Measurements from ENCODE around the gene TXNDC12.

Gene TXNDC12

DNA sequence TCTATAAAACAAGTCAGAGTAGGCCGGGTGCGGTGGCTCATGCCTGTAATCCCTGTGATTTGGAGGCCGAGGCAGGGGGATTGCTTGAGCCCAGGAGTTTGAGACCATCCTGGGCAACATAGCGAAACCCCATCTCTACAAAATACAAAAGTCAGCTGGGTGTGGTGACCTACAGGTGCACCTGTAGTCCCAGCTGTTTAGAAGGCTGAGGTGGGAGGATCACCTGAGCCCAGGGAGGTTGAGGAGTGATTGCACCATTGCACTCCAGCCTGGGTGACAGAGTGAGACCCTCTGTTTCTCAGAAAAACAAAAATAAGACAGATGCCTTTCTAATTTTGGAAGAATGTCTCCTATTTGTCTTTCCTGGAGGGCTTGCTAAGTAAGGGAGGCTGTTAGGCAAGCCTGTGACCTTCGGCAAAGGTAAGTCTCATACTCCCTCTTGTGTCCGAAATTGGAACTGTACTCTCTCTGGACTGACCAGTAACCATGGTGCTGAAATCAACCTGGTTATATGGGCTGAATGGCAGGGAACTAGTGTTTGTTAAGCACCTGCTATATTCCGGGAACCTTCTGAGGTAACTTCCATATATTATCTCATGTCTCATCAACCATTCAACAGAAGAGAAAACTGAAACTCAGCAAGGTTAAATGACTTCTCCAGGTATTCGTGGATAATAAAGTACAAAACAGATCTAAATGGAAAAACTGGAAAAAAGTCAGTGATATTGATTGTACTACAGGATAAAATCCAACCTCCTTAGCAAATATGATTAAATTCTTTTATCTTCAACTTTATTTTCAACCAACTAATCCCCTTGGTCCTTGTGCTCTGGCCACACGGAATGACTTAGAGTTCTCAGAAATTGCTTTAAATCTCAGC is 52.7 kb downstream of the TXNDC12 start:
- Mint-ChIP-seq H3K27ac (no peak overlapping the region), H3K4me1 (no peaks in the 10 kb centered on the region), H3K36me3 (no peaks in the 10 kb centered on the region), H3K4me3 (no peak overlapping the region), H3K27me3 (peaks cover 18% of the 10 kb centered on the region), H3K9me3 (no peaks in the 10 kb centered on the region)
- peak; percentile 96 for ATAC-seq (ENCODE audit: low read depth)
- peak; percentile 69 to 84 for DNase-seq (ENCODE audit: low spot score in 2 of 2)

DNA sequence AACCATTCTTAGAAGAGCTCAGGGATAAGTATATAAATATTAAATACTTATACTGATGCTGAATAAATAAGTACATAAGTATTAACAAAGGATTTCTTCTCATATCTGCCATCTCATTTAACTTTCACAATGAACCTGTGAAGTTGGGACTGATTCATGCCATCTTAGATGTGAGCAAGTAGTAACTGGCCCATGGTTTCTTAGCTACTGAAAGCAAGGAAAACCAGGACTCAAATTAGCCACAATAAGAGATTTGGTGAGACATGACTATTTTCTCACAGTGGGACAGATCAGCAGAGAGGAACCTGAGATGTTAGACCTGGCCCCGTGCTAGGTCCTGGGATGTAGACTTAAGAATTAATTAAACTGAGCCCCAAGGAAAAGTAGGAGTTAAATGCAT is 56.3 kb downstream of the TXNDC12 start:
- no peak overlapping the region for H3K4me3 Mint-ChIP-seq
- peaks cover 15% of the 10 kb centered on the region for H3K27me3 Mint-ChIP-seq
- ATAC-seq (ENCODE audit: low read depth) (no peak), DNase-seq (ENCODE audit: low spot score in 2 of 2) (no peak)
- no peaks in the 10 kb centered on the region for H3K9me3 Mint-ChIP-seq
- H3K27ac Mint-ChIP-seq, result no peak overlapping the region
- no peaks in the 10 kb centered on the region for H3K36me3 Mint-ChIP-seq
- no peaks in the 10 kb centered on the region for H3K4me1 Mint-ChIP-seq

DNA sequence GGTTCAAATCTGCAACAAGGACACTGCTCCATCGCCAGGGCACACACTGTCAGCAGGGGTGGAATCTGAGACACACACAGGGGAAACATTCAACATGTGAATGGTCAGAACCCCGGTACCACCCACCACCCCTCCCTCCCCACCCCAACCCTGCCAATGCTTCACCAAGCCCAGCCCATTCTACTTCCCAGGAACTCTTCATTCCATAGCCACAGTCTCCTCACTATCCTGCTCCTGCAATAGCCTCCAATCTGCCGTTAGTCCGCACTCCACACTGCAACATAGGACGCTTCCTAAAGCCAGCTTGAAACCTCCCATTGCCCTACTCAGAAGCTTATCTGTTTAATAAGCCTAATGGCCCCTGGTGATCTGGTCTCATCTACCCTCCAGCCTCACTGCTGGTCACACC is 57.0 kb downstream of the TXNDC12 start:
- no peaks in the 10 kb centered on the region for H3K36me3 Mint-ChIP-seq
- ATAC-seq (ENCODE audit: low read depth) (no peak), DNase-seq (ENCODE audit: low spot score in 2 of 2) (no peak)
- no peaks in the 10 kb centered on the region for H3K4me1 Mint-ChIP-seq
- no peaks in the 10 kb centered on the region for H3K9me3 Mint-ChIP-seq
- H3K4me3 Mint-ChIP-seq, result no peak overlapping the region
- no peak overlapping the region for H3K27ac Mint-ChIP-seq
- peaks cover 20% of the 10 kb centered on the region for H3K27me3 Mint-ChIP-seq

DNA sequence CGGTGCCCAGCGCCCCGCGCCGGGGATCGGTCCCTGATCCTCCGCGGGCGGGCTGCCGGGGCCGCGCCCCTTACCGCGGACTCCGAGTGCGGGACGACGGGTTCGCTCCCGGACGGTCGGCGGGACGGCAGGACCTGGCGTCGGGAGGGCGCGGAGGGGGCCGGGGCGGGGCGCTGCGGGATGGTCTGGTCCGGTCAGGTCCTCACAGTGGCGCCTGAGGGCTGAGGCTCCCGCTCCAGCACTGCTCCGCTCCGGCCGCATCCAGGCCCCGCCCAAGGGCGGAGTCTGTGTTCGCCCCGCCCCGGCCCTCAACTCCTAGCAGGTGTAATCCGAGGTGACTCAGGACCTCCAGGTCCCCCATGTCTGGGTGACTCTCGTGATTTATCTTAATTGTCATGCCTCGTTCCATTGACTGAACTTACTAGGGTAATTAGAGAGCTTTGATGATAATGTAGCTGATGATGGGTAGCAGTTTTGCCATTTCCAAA is 64.5 kb downstream of the TXNDC12 start, which contains the start of gene RAB3B:
RAB3B (minus strand) TSS at position 223 of the 488 bp plus-strand sequence. CDS start 13,583 bp downstream, outside the sequence.
- Mint-ChIP-seq H3K27ac (peak within 1 kb of the TSS; percentile 46), H3K4me3 (peak within 1 kb of the TSS; percentile 77), H3K4me1 (peaks cover 17% of the 10 kb centered on the region), H3K9me3 (no peaks in the 10 kb centered on the region), H3K36me3 (no peaks in the 10 kb centered on the region), H3K27me3 (peaks cover 33% of the 10 kb centered on the region)
- ATAC-seq (ENCODE audit: low read depth) (peak; percentile 88), DNase-seq (ENCODE audit: low spot score in 2 of 2) (peak; percentile 52 to 66)

DNA sequence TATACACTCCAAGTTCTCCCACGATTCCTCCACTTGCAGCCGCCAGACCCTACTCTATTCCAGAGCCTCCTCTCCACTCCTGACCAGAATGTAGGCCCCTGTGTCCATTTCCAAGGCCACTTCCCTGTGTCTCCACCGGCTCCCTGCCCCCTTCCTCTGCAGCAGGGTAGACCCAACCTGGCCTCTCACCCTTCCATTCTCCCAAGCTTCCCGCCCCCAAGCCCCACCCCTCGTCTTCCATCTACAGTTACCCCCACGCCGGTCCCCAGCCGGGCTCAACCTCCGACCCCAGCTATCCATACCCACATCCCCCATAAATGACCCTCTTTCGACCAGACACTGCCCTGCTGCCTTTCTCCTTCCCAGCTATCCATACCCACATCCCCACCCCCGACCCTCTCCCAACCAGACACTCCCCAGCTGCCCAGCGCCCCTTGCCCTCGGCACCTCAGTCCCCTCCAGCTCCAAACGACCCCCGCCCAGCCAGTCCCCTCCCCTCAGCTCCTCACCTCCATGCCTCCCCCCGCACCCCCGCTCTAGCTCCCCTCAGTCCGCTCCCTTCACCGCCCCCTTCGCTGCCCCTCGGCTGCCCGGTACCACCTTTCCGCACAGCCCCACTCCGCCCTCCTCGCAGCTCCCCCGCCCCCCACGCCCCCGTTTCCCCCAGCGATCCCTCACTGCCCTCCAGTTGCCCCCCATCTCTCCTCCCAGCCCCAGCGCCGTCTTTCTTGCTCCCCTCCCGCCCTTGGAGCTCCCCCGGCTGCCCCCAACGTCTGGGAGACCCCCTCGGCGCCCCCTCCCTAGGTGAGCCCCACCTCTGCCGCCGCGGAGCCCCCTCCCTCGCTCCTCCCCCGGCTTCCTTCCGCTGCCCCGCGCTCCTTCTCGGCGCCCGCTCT is 65.2 kb downstream of the TXNDC12 start:
- Mint-ChIP-seq H3K4me1 (peaks cover 18% of the 10 kb centered on the region), H3K9me3 (no peaks in the 10 kb centered on the region), H3K27ac (no peak overlapping the region), H3K36me3 (no peaks in the 10 kb centered on the region), H3K4me3 (peak overlapping the region; percentile 77), H3K27me3 (peaks cover 33% of the 10 kb centered on the region)
- DNase-seq (ENCODE audit: low spot score in 2 of 2) (no peak), ATAC-seq (ENCODE audit: low read depth) (no peak)

DNA sequence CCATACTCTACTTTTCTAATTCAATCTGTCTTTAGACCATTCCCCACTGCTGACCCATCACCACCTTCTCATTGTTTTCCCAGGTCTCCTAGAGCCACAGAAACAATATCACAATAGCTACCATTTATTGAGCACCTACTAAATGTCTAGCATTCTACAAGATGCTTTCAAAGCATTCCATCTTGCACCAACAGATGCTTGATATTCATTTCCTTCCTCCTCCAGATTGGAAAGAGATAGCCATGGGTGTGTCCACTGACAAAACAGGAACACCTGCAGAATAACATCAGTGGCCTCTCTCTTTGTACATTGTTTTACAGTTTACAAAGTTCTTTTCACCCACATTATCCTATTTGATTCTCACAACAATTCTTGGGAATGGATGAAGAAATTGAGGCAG is 66.7 kb downstream of the TXNDC12 start:
- Mint-ChIP-seq H3K4me3 (no peak overlapping the region), H3K27ac (no peak overlapping the region), H3K4me1 (peaks cover 18% of the 10 kb centered on the region), H3K27me3 (peaks cover 25% of the 10 kb centered on the region), H3K9me3 (no peaks in the 10 kb centered on the region), H3K36me3 (no peaks in the 10 kb centered on the region)
- DNase-seq (ENCODE audit: low spot score in 2 of 2), result no peak
- ATAC-seq (ENCODE audit: low read depth), result no peak

DNA sequence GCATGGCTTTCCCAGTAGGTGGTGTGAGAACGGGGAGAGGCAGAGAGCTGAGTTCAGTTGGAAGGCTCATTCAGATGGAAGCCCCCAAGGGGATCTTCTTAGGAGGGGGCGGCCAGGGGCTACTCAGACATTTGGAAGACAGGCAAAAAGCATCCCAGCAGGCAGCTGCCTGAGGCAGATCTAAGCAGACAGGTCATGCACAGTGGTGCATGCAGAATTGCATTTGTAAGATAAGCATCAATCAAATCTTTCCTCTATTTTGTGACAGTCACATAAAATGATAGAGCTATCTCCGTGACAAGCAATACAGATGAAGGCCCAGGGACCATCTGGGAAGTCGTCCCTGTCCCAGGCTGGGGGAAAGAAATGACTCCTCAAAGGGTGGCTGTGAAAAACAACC is 68.3 kb downstream of the TXNDC12 start:
- peaks cover 18% of the 10 kb centered on the region for H3K4me1 Mint-ChIP-seq
- H3K27ac Mint-ChIP-seq, result no peak overlapping the region
- no peak overlapping the region for H3K4me3 Mint-ChIP-seq
- DNase-seq (ENCODE audit: low spot score in 2 of 2) (no peak), ATAC-seq (ENCODE audit: low read depth) (no peak)
- no peaks in the 10 kb centered on the region for H3K36me3 Mint-ChIP-seq
- peaks cover 12% of the 10 kb centered on the region for H3K27me3 Mint-ChIP-seq
- H3K9me3 Mint-ChIP-seq, result no peaks in the 10 kb centered on the region

DNA sequence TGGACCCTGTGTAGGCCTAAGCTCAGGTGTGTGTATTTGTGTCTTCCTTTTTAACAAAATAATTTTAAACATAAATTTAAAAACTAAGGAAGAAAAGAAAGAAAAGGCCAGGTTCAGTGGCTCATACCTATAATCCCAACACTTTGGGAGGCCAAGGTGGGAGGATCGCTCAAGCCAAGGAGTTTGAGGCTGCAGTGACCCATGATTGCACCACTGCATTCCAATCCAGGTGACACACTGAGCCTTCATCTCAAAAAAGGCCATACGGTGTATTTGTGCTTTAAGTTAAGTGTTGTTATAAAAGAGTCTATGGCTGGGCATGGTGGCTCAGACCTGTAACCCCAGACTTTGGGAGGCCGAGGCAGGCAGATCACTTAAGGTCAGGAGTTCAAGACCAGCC is 72.8 kb downstream of the TXNDC12 start:
- Mint-ChIP-seq H3K27ac (no peak overlapping the region), H3K9me3 (no peaks in the 10 kb centered on the region), H3K4me3 (no peak overlapping the region), H3K36me3 (no peaks in the 10 kb centered on the region), H3K27me3 (peaks cover 3% of the 10 kb centered on the region), H3K4me1 (peaks cover 4% of the 10 kb centered on the region)
- DNase-seq (ENCODE audit: low spot score in 2 of 2), result no peak
- ATAC-seq (ENCODE audit: low read depth), result no peak

DNA sequence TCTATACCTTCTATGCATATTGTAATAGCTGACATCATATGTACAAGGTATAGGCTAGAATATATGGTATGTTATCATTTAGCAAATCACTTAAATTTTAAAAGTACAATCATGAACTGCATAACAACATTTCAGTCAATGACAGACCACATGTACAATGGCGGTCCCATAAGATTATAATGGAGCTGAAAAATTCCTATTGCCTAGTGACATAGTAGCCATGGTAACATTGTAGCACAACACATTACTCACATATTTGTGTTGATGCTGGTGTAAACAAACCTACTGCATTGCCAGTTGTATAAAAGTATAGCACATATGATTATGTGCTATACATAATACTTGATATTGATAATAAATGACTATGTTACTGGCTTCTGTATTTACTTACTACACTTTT is 73.4 kb downstream of the TXNDC12 start:
- peaks cover 5% of the 10 kb centered on the region for H3K27me3 Mint-ChIP-seq
- no peaks in the 10 kb centered on the region for H3K9me3 Mint-ChIP-seq
- H3K27ac Mint-ChIP-seq, result no peak overlapping the region
- H3K4me1 Mint-ChIP-seq, result peaks cover 4% of the 10 kb centered on the region
- ATAC-seq (ENCODE audit: low read depth), result no peak
- DNase-seq (ENCODE audit: low spot score in 2 of 2), result no peak
- H3K4me3 Mint-ChIP-seq, result no peak overlapping the region
- H3K36me3 Mint-ChIP-seq, result no peaks in the 10 kb centered on the region

DNA sequence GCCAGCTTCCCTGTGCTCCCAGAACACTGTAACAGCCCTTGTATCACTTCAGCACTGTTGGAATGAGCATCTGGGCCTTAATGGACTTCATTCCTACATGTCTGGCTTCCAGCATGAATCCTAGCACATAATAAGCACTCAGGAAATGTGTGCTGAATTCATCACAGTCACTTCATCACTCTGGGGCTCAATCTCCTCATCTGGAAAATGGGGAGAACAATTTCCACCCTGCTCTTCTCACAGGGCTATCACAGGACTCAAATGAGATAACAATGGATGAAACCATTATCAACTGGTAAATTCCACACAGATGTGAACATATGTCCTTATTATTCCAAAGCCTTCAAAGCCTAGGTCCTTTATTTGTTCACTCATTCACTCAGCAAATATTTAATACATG is 76.9 kb downstream of the TXNDC12 start:
- no peaks in the 10 kb centered on the region for H3K9me3 Mint-ChIP-seq
- ATAC-seq (ENCODE audit: low read depth), result no peak
- H3K36me3 Mint-ChIP-seq, result no peaks in the 10 kb centered on the region
- no peak overlapping the region for H3K4me3 Mint-ChIP-seq
- peaks cover 6% of the 10 kb centered on the region for H3K27me3 Mint-ChIP-seq
- peaks cover 5% of the 10 kb centered on the region for H3K4me1 Mint-ChIP-seq
- no peak overlapping the region for H3K27ac Mint-ChIP-seq
- no peak for DNase-seq (ENCODE audit: low spot score in 2 of 2)

DNA sequence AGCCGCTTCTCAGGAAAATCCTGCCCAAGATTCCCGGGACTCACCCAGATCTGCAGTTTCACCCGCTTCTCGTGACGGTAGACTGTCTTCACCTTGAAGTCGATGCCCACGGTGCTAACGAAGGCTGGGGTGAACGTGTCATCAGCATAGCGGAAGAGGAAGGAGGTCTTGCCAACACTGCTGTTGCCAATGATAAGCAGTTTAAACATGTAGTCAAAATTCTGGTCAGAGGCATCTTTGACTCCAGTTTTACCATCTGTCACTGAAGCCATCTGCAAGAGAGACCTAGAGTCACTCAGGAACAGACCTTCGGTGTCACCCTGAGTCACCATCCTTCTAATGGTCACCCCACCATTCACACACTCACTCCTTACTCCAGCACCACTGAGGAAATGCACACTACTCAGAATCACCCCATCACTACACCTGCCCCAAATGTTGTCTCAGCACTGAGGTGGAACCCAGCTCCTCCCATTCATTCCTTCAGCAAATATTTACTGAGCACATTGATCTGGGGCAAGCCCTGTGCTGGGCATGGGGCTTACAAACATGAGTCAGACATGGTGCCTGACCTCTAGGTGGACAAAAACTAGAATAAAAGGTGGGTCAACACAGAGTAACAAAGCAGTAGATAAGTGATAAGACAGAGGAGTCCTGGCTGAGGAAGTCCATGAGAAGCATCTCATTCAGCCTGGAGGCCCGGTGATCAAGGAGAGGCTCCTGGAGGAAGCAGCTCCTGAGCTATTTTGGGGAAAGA is 78.0 kb downstream of the TXNDC12 start:
- Mint-ChIP-seq H3K4me1 (peaks cover 5% of the 10 kb centered on the region), H3K27me3 (peaks cover 6% of the 10 kb centered on the region), H3K27ac (no peak overlapping the region), H3K36me3 (no peaks in the 10 kb centered on the region), H3K4me3 (no peak overlapping the region), H3K9me3 (no peaks in the 10 kb centered on the region)
- no peak for DNase-seq (ENCODE audit: low spot score in 2 of 2)
- no peak for ATAC-seq (ENCODE audit: low read depth)

DNA sequence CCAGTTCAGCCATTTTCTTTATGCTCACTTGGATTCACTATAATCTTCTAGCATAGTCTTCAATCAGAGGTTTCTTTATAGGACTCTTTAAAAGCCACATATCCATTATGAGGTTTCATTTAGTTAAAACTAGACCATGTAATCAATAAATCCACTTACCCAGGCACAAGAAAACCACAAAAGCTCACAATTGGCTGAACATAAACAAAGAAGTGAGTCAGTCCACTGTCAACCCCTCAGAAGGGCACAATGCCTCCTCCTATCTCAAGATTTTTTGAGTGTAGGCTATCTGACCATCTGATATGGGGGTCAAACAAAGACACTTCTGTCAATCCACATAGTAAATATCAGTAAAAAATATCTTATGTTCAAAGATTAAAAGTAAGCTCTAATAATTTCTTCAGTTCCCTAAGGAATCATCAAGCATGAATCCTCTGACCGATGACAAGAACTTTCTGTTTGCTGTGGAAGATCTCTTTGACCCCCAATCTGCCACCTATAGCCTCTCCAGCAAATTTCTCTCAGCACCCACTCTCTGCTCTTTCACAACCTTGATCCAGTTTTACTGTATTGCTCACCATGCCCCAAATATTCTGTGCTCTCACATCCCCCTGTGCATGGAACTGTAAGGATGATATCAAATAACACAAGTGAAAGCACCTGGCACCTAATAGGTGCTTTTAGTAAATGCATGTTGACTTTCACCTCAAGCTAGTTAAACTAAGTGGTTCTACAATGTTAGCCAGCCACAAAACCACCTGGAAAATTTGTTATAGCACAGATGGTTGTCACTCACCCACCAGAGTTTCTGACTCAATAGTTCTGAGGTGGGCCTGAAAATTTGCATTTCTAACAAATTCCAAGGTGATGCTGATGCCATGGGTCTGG is 81.2 kb downstream of the TXNDC12 start:
- Mint-ChIP-seq H3K9me3 (no peaks in the 10 kb centered on the region), H3K4me3 (no peak overlapping the region), H3K4me1 (peaks cover 5% of the 10 kb centered on the region), H3K36me3 (no peaks in the 10 kb centered on the region), H3K27me3 (peaks cover 7% of the 10 kb centered on the region), H3K27ac (no peak overlapping the region)
- ATAC-seq (ENCODE audit: low read depth), result no peak
- DNase-seq (ENCODE audit: low spot score in 2 of 2), result no peak
